Sigmoid colon (tissue), 4 donors: Measurements from ENCODE around the gene CDC42BPB.

ENCODE experiments used
- EP300 ChIP-seq, 4 donors: sonication (generic); formaldehyde crosslinking; IDR thresholded peaks; one replicate each; pipeline ENCODE4 v1.6.1; 2017; ENCODE audit warnings: antibody characterized with exemption in 4 of 4
- POLR2A ChIP-seq, 2 donors: fragments of 450-650 bp; IDR thresholded peaks; one replicate each; pipeline ENCODE4 v1.6.1; 2016; ENCODE audit warnings: antibody characterized with exemption in 2 of 2, mild to moderate bottlenecking in 2 of 2, moderate library complexity in 2 of 2

GRCh38 chr14:103033681-103034096 is 23.7 kb downstream of the CDC42BPB start:
- TF ChIP-seq POLR2A (IDR thresholded peaks at IDR 0.05) (no peak), EP300 (IDR thresholded peaks at IDR 0.05) (peak in 1 of 4 donors; percentile 30)
